Testis (tissue), 2 donors: ENCODE data around the gene MEPCE.

Experiments used
- POLR2A ChIP-seq: fragments of 450-650 bp; IDR thresholded peaks from one replicate; pipeline ENCODE4 v1.6.1; 2017; ENCODE audit warnings: antibody characterized with exemption, mild to moderate bottlenecking, moderate library complexity
- TF ChIP-seq, protein P1 (sequence below), 3 experiments: fragments of 450-650 bp in 2 of 3; fragments of 200-600 bp in 1 of 3; sonication (generic) in 1 of 3; IDR thresholded peaks; one replicate each; pipeline ENCODE4 v1.5.1; 2016 to 2019; ENCODE audit warnings: antibody characterized with exemption in 3 of 3, mild to moderate bottlenecking in 2 of 3, moderate library complexity in 1 of 3

DNA sequence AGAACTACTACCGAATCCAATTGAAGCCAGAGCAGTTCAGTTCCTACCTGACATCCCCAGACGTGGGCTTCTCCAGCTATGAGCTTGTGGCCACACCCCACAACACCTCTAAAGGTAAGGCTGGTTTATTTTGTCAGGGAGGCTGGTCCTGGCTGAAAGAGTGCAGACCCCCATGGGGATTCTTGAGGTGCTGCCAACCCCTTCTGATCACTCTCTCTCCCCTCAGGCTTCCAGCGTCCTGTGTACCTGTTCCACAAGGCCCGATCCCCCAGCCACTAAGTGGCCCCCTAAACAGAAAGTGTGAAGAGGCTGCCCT, 3.6 kb downstream of the MEPCE start:
- TF ChIP-seq, protein P1, sequence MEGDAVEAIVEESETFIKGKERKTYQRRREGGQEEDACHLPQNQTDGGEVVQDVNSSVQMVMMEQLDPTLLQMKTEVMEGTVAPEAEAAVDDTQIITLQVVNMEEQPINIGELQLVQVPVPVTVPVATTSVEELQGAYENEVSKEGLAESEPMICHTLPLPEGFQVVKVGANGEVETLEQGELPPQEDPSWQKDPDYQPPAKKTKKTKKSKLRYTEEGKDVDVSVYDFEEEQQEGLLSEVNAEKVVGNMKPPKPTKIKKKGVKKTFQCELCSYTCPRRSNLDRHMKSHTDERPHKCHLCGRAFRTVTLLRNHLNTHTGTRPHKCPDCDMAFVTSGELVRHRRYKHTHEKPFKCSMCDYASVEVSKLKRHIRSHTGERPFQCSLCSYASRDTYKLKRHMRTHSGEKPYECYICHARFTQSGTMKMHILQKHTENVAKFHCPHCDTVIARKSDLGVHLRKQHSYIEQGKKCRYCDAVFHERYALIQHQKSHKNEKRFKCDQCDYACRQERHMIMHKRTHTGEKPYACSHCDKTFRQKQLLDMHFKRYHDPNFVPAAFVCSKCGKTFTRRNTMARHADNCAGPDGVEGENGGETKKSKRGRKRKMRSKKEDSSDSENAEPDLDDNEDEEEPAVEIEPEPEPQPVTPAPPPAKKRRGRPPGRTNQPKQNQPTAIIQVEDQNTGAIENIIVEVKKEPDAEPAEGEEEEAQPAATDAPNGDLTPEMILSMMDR (IDR thresholded peaks at IDR 0.05), result no peak
- no peak for TF ChIP-seq POLR2A
